PC-3 (cell line): Measurements from ENCODE around the gene RGS17. TPM values are rescaled to one million over a fixed set of nuclear protein-coding genes. Genes with fewer than 3 reads are reported as not detected.
"Not testable (repeated sequence)": the region's sequence is repeated elsewhere in the genome, so short reads cannot be mapped to it uniquely, and the experiment has no call there.

Experiments
- ATAC-seq: fragments of 200-7000 bp; cut with Tn5 transposase; 2 replicates; pipeline ENCODE4 v1.9.1; 2020; ENCODE audit warnings: mild to moderate bottlenecking, moderate library complexity
- BruUV-seq: library from RNA; stranded (reverse); fragments of 400-500 nt; replicated peaks from 2 replicates; lab custom pipeline; 2021; lab: Mats Ljungman, UMichigan
- CTCF ChIA-PET: fragments of 300-600 bp; sonication (Branson Sonifier 250); formaldehyde crosslinking; loops from one replicate; lab custom pipeline; 2022; ENCODE audit warnings: antibody characterized with exemption; lab: Charles Lee
- POLR2A ChIA-PET: fragments of 300-600 bp; sonication (Branson Sonifier 250); formaldehyde crosslinking; loops from one replicate; lab custom pipeline; 2022; ENCODE audit warnings: antibody characterized with exemption; ENCODE audit not compliant: unreplicated experiment; lab: Charles Lee
- DNase-seq: peaks from one replicate; pipeline ENCODE4 v3.0.0-alpha.2; 2015
- H2AFZ ChIP-seq: fragments of 300-600 bp; sonication (generic); 2 replicates; pipeline ENCODE4 v1.6.0; 2016; ENCODE audit warnings: antibody characterized with exemption, low read length
- H3F3A ChIP-seq: fragments of 300-600 bp; sonication (generic); one replicate; pipeline ENCODE4 v1.6.0; 2017; ENCODE audit warnings: antibody characterized with exemption, low read length, control low read depth, mild to moderate bottlenecking; ENCODE audit not compliant: unreplicated experiment
- H3K27ac ChIP-seq: fragments of 300-600 bp; sonication (generic); 2 replicates; pipeline ENCODE4 v1.5.1; 2016; ENCODE audit warnings: mild to moderate bottlenecking, low read length
- H3K27me3 ChIP-seq: fragments of 300-600 bp; sonication (generic); 2 replicates; pipeline ENCODE4 v1.6.1; 2016; ENCODE audit warnings: low read length, mixed read lengths
- H3K36me3 ChIP-seq: fragments of 300-600 bp; sonication (generic); 2 replicates; pipeline ENCODE4 v1.6.1; 2016; ENCODE audit warnings: low read depth, mixed run types, low read length, mixed read lengths
- H3K4me1 ChIP-seq: fragments of 300-600 bp; sonication (generic); 2 replicates; pipeline ENCODE4 v1.5.1; 2016; ENCODE audit warnings: low read length; ENCODE audit not compliant: insufficient read depth
- H3K4me2 ChIP-seq: fragments of 300-600 bp; sonication (generic); 2 replicates; pipeline ENCODE4 v1.6.0; 2016; ENCODE audit warnings: low read length
- H3K4me3 ChIP-seq: fragments of 300-600 bp; sonication (generic); 2 replicates; pipeline ENCODE4 v1.5.1; 2016; ENCODE audit warnings: mild to moderate bottlenecking, low read length, mixed read lengths
- H3K79me2 ChIP-seq: fragments of 300-600 bp; sonication (generic); 2 replicates; pipeline ENCODE4 v1.6.1; 2017; ENCODE audit warnings: low read length, mixed read lengths
- H3K9ac ChIP-seq: fragments of 300-600 bp; sonication (generic); 2 replicates; pipeline ENCODE4 v1.6.0; 2016; ENCODE audit warnings: mild to moderate bottlenecking, low read length
- H3K9me2 ChIP-seq: fragments of 300-600 bp; sonication (generic); replicated peaks from 2 replicates; pipeline ENCODE4 v1.6.1; 2016; ENCODE audit warnings: mixed run types, low read length, mixed read lengths
- H3K9me3 ChIP-seq: fragments of 300-600 bp; sonication (generic); 2 replicates; pipeline ENCODE4 v1.6.1; 2016; ENCODE audit warnings: low read length, mixed read lengths
- H4K20me1 ChIP-seq: fragments of 300-600 bp; sonication (generic); 2 replicates; pipeline ENCODE4 v1.6.1; 2016; ENCODE audit warnings: low read length, mixed read lengths
- CTCF ChIP-seq: fragments of 300-600 bp; sonication (generic); conservative IDR thresholded peaks from 2 replicates; pipeline ENCODE4 v1.5.1; 2017; ENCODE audit warnings: antibody characterized with exemption, low read depth, mild to moderate bottlenecking, low read length
- EZH2 ChIP-seq: fragments of 300-600 bp; sonication (generic); IDR thresholded peaks from one replicate; pipeline ENCODE4 v1.6.1; 2017; ENCODE audit warnings: antibody characterized with exemption, mild to moderate bottlenecking, low read length; ENCODE audit not compliant: unreplicated experiment
- EZH2phosphoT487 ChIP-seq: fragments of 300-600 bp; sonication (generic); IDR thresholded peaks from 2 replicates; pipeline ENCODE4 v1.6.1; 2018; ENCODE audit warnings: mild to moderate bottlenecking, antibody characterized with exemption, low read length, borderline replicate concordance
- intact Hi-C: fragments of 100-400 bp; cut with micrococcal nuclease; formaldehyde crosslinking; loops from 2 replicates; pipeline ENCODE4 v1.9.0; 2023
- total RNA-seq: library from RNA; depleted of rRNA; stranded (reverse); fragments of >200 nt; gene quantifications from 2 replicates; pipeline ENCODE4 v1.2.3, GENCODE V29; 2014

Gene RGS17
- total RNA-seq, 1 experiment from 2014 or later = 1.4 TPM

- intact Hi-C loops = loop anchor here (2.0 kb wide), 2 partner anchors 19 to 29 kb away; partner anchors contain the start of gene FBXO5
- H3F3A ChIP-seq = no peaks in the 10 kb centered on the region
- no peaks in the 10 kb centered on the region for H3K9me3 ChIP-seq
- H2AFZ ChIP-seq = peak overlapping the region; percentile 93
- H3K79me2 ChIP-seq = peaks cover 63% of the 10 kb centered on the region
- BruUV-seq = TSS peak; percentile 67
- POLR2A ChIA-PET = no interaction called here
- H3K36me3 ChIP-seq = peaks cover 16% of the 10 kb centered on the region
- no peaks in the 10 kb centered on the region for H3K9me2 ChIP-seq
- TF ChIP-seq EZH2 (no peak), CTCF (no peak), EZH2phosphoT487 (no peak)
- 0 out of 2 replicates have a peak, but pooled peaks cover 7% of the 10 kb centered on the region for H4K20me1 ChIP-seq
- H3K27me3 ChIP-seq = no peaks in the 10 kb centered on the region
- peak; percentile 16 for ATAC-seq
- CTCF ChIA-PET = no interaction called here
- H3K4me1 ChIP-seq = peaks cover 17% of the 10 kb centered on the region
- peak overlapping the region; percentile 89 for H3K9ac ChIP-seq
- no peak for DNase-seq
- H3K27ac ChIP-seq = peak overlapping the region; percentile 26
- H3K4me2 ChIP-seq = peak overlapping the region; percentile 95
- peak overlapping the region; percentile 100 for H3K4me3 ChIP-seq
Observed at GRCh38 chr6:153001767-153002612, 129.1 kb downstream of the RGS17 start.

DNA sequence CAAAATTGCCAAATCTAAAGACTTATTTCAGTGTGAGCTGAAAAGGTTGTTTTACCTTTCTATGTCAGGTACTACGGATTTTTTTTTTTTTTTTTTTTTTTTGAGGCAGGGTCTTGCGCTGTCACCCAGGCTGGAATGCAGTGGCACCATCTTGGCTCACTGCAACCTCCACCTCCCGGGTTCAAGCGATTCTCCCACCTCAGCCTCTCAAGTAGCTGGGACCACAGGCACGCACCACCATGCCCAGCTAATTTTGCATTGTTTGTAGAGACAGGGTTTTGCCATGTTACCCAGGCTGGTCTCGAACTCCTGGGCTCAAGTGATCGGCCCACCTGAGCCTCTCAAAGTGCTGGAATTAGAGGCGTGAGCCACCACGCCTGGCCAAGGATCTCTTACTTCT is 130.3 kb downstream of the RGS17 start:
- H3K27me3 ChIP-seq, H2AFZ ChIP-seq, intact Hi-C loops, ATAC-seq, DNase-seq, H4K20me1 ChIP-seq, H3K27ac ChIP-seq, H3K9me3 ChIP-seq, H3F3A ChIP-seq, CTCF ChIA-PET, POLR2A ChIA-PET, BruUV-seq, H3K9me2 ChIP-seq, H3K9ac ChIP-seq: not testable (repeated sequence)
- H3K4me1 ChIP-seq = peaks cover 17% of the 10 kb centered on the region
- H3K79me2 ChIP-seq = peaks cover 75% of the 10 kb centered on the region
- peak overlapping the region; percentile 95 for H3K4me2 ChIP-seq
- peak overlapping the region; percentile 100 for H3K4me3 ChIP-seq
- H3K36me3 ChIP-seq = peaks cover 19% of the 10 kb centered on the region

DNA sequence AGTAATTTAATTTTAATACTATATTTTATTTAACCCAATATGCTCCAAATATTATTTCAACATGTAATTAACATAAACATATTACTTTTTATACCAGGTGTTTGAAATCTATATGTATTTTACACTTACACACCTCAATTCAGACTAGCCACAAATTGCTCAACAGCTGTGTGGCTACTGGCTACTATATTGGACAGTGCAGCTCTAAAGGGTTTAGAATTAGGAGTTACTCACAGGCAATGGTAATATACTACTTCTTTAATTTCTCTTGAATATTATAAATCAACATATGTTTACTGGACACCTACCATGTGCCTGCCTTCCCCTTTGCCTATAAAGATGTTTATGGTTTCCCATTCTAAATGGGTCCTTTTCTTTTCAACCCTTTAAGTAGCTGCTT is 130.8 kb downstream of the RGS17 start:
- CTCF ChIA-PET = no interaction called here
- peak overlapping the region; percentile 100 for H3K4me3 ChIP-seq

GRCh38 chr6:152999538-152999937 is 131.5 kb downstream of the RGS17 start:
- POLR2A ChIA-PET, H3K9me2 ChIP-seq, H2AFZ ChIP-seq, H3K4me3 ChIP-seq, H3K9ac ChIP-seq, BruUV-seq, H3K9me3 ChIP-seq, DNase-seq, CTCF ChIA-PET, H3K27ac ChIP-seq, H4K20me1 ChIP-seq, ATAC-seq, H3F3A ChIP-seq, intact Hi-C loops, H3K27me3 ChIP-seq: not testable (repeated sequence)
- peaks cover 19% of the 10 kb centered on the region for H3K36me3 ChIP-seq
- peaks cover 17% of the 10 kb centered on the region for H3K4me1 ChIP-seq
- peak overlapping the region; percentile 34; the same call in 1 of the 2 replicates for H3K4me2 ChIP-seq
- H3K79me2 ChIP-seq = peaks cover 81% of the 10 kb centered on the region

More for the DNA sequence above, 130.8 kb downstream of the RGS17 start:
- BruUV-seq = no TSS peak
- Histone ChIP-seq H3K9me2 (no peaks in the 10 kb centered on the region), H3K79me2 (peaks cover 80% of the 10 kb centered on the region), H3F3A (no peaks in the 10 kb centered on the region), H4K20me1 (0 out of 2 replicates have a peak, but pooled peaks cover 7% of the 10 kb centered on the region), H2AFZ (no peak overlapping the region), H3K4me2 (peak overlapping the region; percentile 95; the same call in 1 of the 2 replicates), H3K9ac (no peak overlapping the region), H3K4me1 (peaks cover 17% of the 10 kb centered on the region), H3K36me3 (peaks cover 19% of the 10 kb centered on the region), H3K27ac (no peak overlapping the region), H3K27me3 (no peaks in the 10 kb centered on the region), H3K9me3 (no peaks in the 10 kb centered on the region)
- intact Hi-C loops = no loop called here
- TF ChIP-seq CTCF = no peak
- TF ChIP-seq EZH2phosphoT487 = no peak
- TF ChIP-seq EZH2 = no peak
- DNase-seq (no peak), ATAC-seq (no peak)
- POLR2A ChIA-PET = no interaction called here
